GM23248 (cell line): ENCODE results near the gene PSME4. TPM values are rescaled to one million over a fixed set of nuclear protein-coding genes. Genes with fewer than 3 reads are reported as not detected.

Source experiments
- DNase-seq: peaks from one replicate; pipeline ENCODE4 v3.0.0-alpha.2; 2015
- H2AFZ ChIP-seq: fragments of 200-600 bp; sonication (generic); 2 replicates; pipeline ENCODE4 v1.6.1; 2016; ENCODE audit warnings: antibody characterized with exemption
- H3F3A ChIP-seq: fragments of 200-600 bp; sonication (generic); 2 replicates; pipeline ENCODE4 v1.6.1; 2016; ENCODE audit warnings: mild to moderate bottlenecking, antibody characterized with exemption, mixed run types; ENCODE audit not compliant: insufficient read depth
- H3K27ac ChIP-seq: fragments of 200-600 bp; sonication (generic); 2 replicates; pipeline ENCODE4 v1.5.1; 2016; ENCODE audit warnings: mild to moderate bottlenecking
- H3K27me3 ChIP-seq: fragments of 200-600 bp; sonication (generic); replicated peaks from 2 replicates; pipeline ENCODE4 v1.6.1; 2016; ENCODE audit warnings: mild to moderate bottlenecking; ENCODE audit not compliant: insufficient read depth
- H3K36me3 ChIP-seq: fragments of 200-600 bp; sonication (generic); 2 replicates; pipeline ENCODE4 v1.6.1; 2016; ENCODE audit warnings: low read depth, mild to moderate bottlenecking
- H3K4me1 ChIP-seq: fragments of 200-600 bp; sonication (generic); 2 replicates; pipeline ENCODE4 v1.6.1; 2016; ENCODE audit warnings: mild to moderate bottlenecking; ENCODE audit not compliant: insufficient read depth
- H3K4me2 ChIP-seq: fragments of 200-600 bp; sonication (generic); one replicate; pipeline ENCODE4 v1.6.1; 2016; ENCODE audit warnings: mild to moderate bottlenecking; ENCODE audit not compliant: unreplicated experiment
- H3K4me3 ChIP-seq: fragments of 200-600 bp; sonication (generic); 2 replicates; pipeline ENCODE4 v1.5.1; 2016; ENCODE audit warnings: mild to moderate bottlenecking
- H3K79me2 ChIP-seq: fragments of 200-600 bp; sonication (generic); 2 replicates; pipeline ENCODE4 v1.6.1; 2016; ENCODE audit warnings: mild to moderate bottlenecking; ENCODE audit not compliant: insufficient read depth
- H3K9ac ChIP-seq: fragments of 200-600 bp; sonication (generic); 2 replicates; pipeline ENCODE4 v1.6.1; 2016; ENCODE audit warnings: mild to moderate bottlenecking
- H3K9me2 ChIP-seq: fragments of 200-600 bp; sonication (generic); 2 replicates; pipeline ENCODE4 v1.6.1; 2016; ENCODE audit warnings: mixed run types, mild to moderate bottlenecking, moderate library complexity; ENCODE audit not compliant: insufficient read depth
- H3K9me3 ChIP-seq: fragments of 200-600 bp; sonication (generic); one replicate; pipeline ENCODE4 v1.6.1; 2017; ENCODE audit warnings: low read depth
- H4K20me1 ChIP-seq: fragments of 200-600 bp; sonication (generic); 2 replicates; pipeline ENCODE4 v1.6.0; 2016; ENCODE audit not compliant: insufficient read depth
- EZH2 ChIP-seq: fragments of 200-600 bp; sonication (generic); IDR thresholded peaks from 2 replicates; pipeline ENCODE4 v1.6.1; 2018; ENCODE audit warnings: antibody characterized with exemption, mild to moderate bottlenecking; ENCODE audit not compliant: insufficient read depth, poor library complexity, severe bottlenecking
- EZH2phosphoT487 ChIP-seq: fragments of 200-600 bp; sonication (generic); IDR thresholded peaks from 2 replicates; pipeline ENCODE4 v1.6.1; 2018; ENCODE audit warnings: antibody characterized with exemption, moderate library complexity, mild to moderate bottlenecking, low read depth; ENCODE audit not compliant: insufficient read depth
- WGBS, 2 experiments: methylation state at CpG; one replicate each; pipeline ENCODE4 v1.1.6; 2015 to 2017; ENCODE audit warnings: low lambda C conversion rate in 2 of 2, low coverage in 1 of 2; ENCODE audit errors: missing lambda C conversion rate in 2 of 2; 5-methylcytosine and 5-hydroxymethylcytosine counted together
- in situ Hi-C: fragments of 300-500 bp; cut with MboI; formaldehyde crosslinking; loops from 2 replicates; pipeline ENCODE4 v1.15.0; 2020
- polyA plus RNA-seq: library from polyadenylated mRNA; unstranded; fragments of >200 nt; fragmentation: Nextera tagmentation; extraction: Ambion mirVana; gene quantifications from 2 replicates; pipeline ENCODE4 v1.2.1, GENCODE V29; 2016
- total RNA-seq: library from RNA; depleted of rRNA; stranded (reverse); fragments of >200 nt; shearing (Covaris generic); gene quantifications from 2 replicates; pipeline ENCODE4 v1.2.3, GENCODE V29; 2014

PSME4 gene
- total and polyA plus RNA-seq, 2 experiments from 2014 or later: 16.2 to 29.3 TPM

DNA sequence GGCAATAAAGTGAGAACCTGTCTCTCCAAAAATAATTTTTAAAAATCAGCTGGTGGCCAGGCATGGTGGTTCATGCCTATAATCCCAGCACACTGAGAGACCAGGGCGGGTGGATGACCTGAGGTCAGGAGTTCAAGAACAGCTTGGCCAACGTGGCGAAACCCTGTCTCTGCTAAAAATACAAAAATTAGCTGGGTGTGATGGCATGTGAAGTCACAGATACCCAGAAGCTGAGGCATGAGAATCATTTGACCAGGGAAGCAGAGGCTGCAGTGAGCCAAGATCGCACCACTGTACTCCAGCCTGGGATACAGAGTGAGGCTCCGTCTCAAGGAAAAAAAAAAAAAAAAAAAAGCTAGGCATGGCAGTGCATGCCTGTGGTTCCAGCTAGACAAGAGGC is 103.6 kb downstream of the PSME4 start:
- DNase-seq: no peak
- Histone ChIP-seq H3K4me2 (no peak overlapping the region), H3K9me3 (no peaks in the 10 kb centered on the region), H3K9me2 (no peaks in the 10 kb centered on the region), H3K79me2 (no peaks in the 10 kb centered on the region), H3F3A (peaks cover 27% of the 10 kb centered on the region; the same call in 1 of the 2 replicates), H3K27ac (no peak overlapping the region), H3K9ac (no peak overlapping the region), H3K27me3 (no peaks in the 10 kb centered on the region), H3K36me3 (peaks cover 61% of the 10 kb centered on the region), H3K4me3 (no peak overlapping the region), H4K20me1 (no peaks in the 10 kb centered on the region), H3K4me1 (no peaks in the 10 kb centered on the region), H2AFZ (no peak overlapping the region)
- in situ Hi-C loops: no loop called here
- WGBS, 2 experiments: 88 to 94% methylated on average over 4 to 5 of the region's 5 CpGs
- TF ChIP-seq EZH2 (no peak), EZH2phosphoT487 (no peak)

DNA sequence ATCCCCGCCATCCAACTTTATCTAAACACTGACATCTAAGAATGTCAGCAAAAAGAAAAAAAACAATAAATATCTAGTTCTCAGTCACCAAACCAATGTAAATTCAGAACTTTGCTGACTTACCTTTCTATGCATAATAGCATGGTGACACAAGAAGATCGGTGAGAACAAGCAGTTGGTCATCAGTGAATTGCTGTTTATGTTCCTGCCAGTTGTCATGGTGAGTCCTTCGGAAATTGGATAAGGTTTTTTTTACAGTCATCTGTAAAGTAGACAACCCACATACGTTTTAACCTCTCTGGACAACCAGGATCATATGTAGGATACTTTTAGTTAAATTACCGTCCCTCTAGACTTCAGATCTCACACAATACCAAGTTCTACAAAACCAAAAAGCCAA is 104.8 kb downstream of the PSME4 start:
- in situ Hi-C loops: no loop called here
- TF ChIP-seq EZH2phosphoT487 (no peak), EZH2 (no peak)
- H3F3A ChIP-seq: peaks cover 39% of the 10 kb centered on the region
- no peak overlapping the region for H2AFZ ChIP-seq
- peaks cover 58% of the 10 kb centered on the region for H3K36me3 ChIP-seq
- H3K79me2 ChIP-seq: no peaks in the 10 kb centered on the region
- no peak for DNase-seq
- no peaks in the 10 kb centered on the region; the same call in 1 of the 2 replicates for H4K20me1 ChIP-seq
- no peak overlapping the region for H3K4me3 ChIP-seq
- H3K4me2 ChIP-seq: no peak overlapping the region
- no peaks in the 10 kb centered on the region for H3K27me3 ChIP-seq
- H3K9ac ChIP-seq: no peak overlapping the region
- WGBS, 2 experiments: 81% methylated on average over 5 of the region's 5 CpGs
- H3K9me2 ChIP-seq: no peaks in the 10 kb centered on the region
- H3K27ac ChIP-seq: no peak overlapping the region
- no peaks in the 10 kb centered on the region for H3K9me3 ChIP-seq
- H3K4me1 ChIP-seq: no peaks in the 10 kb centered on the region

DNA sequence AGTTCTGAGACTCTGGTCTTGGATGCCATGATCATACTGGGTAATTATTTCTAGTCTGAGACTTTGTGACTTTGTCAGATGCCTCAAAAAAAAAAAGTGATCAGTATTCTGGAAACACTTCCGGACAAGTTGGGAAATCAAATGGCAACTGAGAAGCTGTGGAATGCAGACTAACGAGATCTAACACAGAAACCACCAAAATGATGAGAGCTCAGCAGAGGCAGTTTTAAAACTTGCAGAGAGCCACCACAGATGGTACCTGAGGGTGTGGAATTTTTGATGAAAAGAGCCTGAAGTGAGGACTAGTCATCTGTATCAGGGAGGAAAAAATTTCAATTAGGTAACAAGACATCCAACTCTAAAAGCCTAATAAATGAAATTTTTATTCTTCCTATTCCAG is 105.5 kb downstream of the PSME4 start:
- Histone ChIP-seq H2AFZ (no peak overlapping the region), H3K27me3 (no peaks in the 10 kb centered on the region), H3K4me2 (no peak overlapping the region), H3K27ac (no peak overlapping the region), H3K36me3 (peaks cover 54% of the 10 kb centered on the region), H3K9me2 (no peaks in the 10 kb centered on the region), H4K20me1 (no peaks in the 10 kb centered on the region; the same call in 1 of the 2 replicates), H3K9me3 (no peaks in the 10 kb centered on the region), H3F3A (peaks cover 46% of the 10 kb centered on the region), H3K9ac (no peak overlapping the region), H3K4me1 (peaks cover 1% of the 10 kb centered on the region; the same call in 1 of the 2 replicates), H3K4me3 (no peak overlapping the region), H3K79me2 (no peaks in the 10 kb centered on the region)
- 44 to 48% methylated on average over 2 of the region's 2 CpGs for WGBS, 2 experiments
- no peak for TF ChIP-seq EZH2phosphoT487
- no peak for TF ChIP-seq EZH2
- peak; percentile 19 for DNase-seq
- in situ Hi-C loops: no loop called here

DNA sequence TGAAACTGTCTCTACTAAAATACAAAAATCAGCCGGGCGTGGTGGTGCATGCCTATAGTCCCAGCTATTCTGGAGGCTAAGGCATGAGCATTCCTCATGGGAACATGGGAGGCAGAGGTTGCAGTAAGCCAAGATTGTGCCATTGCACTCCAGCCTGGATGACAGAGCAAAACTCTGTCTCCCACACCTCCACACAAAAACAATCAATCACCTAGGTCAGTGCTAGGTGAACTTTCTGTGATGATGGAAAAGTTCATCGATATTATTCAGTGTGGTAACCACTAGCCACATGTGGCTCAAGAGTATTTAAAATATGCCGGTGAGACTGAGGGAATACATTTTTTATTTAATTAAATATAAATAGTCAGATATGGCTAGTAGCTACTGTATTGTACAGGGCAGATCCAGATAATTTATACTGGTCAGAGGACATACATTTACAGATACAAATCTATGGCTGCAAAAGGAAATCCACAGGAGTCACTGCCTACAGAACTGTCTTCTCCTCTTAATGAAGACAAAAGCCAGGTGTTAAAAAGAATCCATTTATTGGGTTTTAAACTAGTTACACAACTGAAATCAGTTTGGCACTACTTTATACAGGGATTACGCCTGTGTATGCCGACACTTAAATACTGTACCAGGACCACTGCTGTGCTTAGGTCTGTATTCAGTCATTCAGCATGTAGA is 107.1 kb downstream of the PSME4 start:
- no peak for TF ChIP-seq EZH2phosphoT487
- no peak for TF ChIP-seq EZH2

More for the DNA sequence above, 107.1 kb downstream of the PSME4 start:
- H3K9me3 ChIP-seq: no peaks in the 10 kb centered on the region
- H3K27ac ChIP-seq: no peak overlapping the region
- H3K9me2 ChIP-seq: no peaks in the 10 kb centered on the region
- H4K20me1 ChIP-seq: no peaks in the 10 kb centered on the region; the same call in 1 of the 2 replicates
- H3K79me2 ChIP-seq: peaks cover 5% of the 10 kb centered on the region; the same call in 1 of the 2 replicates
- no peak overlapping the region for H3K9ac ChIP-seq
- H3F3A ChIP-seq: peaks cover 46% of the 10 kb centered on the region
- H2AFZ ChIP-seq: no peak overlapping the region
- no peaks in the 10 kb centered on the region for H3K27me3 ChIP-seq
- 97 to 100% methylated on average over 6 of the region's 6 CpGs for WGBS, 2 experiments
- H3K4me3 ChIP-seq: no peak overlapping the region
- in situ Hi-C loops: no loop called here
- peaks cover 38% of the 10 kb centered on the region for H3K36me3 ChIP-seq
- H3K4me2 ChIP-seq: no peak overlapping the region
- H3K4me1 ChIP-seq: peaks cover 5% of the 10 kb centered on the region; the same call in 1 of the 2 replicates
- DNase-seq: no peak
